A549 (cell line): Measurements from ENCODE around the gene CEBPG.

ENCODE experiments used
- CTCF ChIP-seq: fragments of >200 bp; sonication (Bioruptor Twin); formaldehyde crosslinking; IDR thresholded peaks from 3 replicates; pipeline ENCODE4 v1.5.1; 2016
- HMGXB4 ChIP-seq: fragments of 250-450 bp; sonication (Bioruptor Pico); IDR thresholded peaks from 2 replicates; pipeline ENCODE4 v1.5.0; 2021; ENCODE audit warnings: mild to moderate bottlenecking, moderate library complexity, borderline replicate concordance
- JUNB ChIP-seq: fragments of >200 bp; sonication (Bioruptor Twin); formaldehyde crosslinking; IDR thresholded peaks from 2 replicates; pipeline ENCODE4 v1.6.1; 2016
- MYC ChIP-seq: IDR thresholded peaks from 2 replicates; pipeline ENCODE4 v1.6.1; 2012; ENCODE audit warnings: mild to moderate bottlenecking, inconsistent platforms, low read length, improper control_type of control experiment, borderline replicate concordance
- POLR2A ChIP-seq: IDR thresholded peaks from 2 replicates; pipeline ENCODE4 v1.6.1; 2012; ENCODE audit warnings: mild to moderate bottlenecking, low read length
- POLR2AphosphoS2 ChIP-seq: conservative IDR thresholded peaks from 2 replicates; pipeline ENCODE4 v1.6.1; 2012; ENCODE audit warnings: low read length, improper control_type of control experiment, inconsistent platforms
- ZC3H11A ChIP-seq: fragments of 450-650 bp; IDR thresholded peaks from 2 replicates; pipeline ENCODE4 v1.6.1; 2014; ENCODE audit warnings: antibody characterized with exemption, mild to moderate bottlenecking
- ZFP36 ChIP-seq: fragments of 450-650 bp; IDR thresholded peaks from 2 replicates; pipeline ENCODE4 v1.6.1; 2014; ENCODE audit warnings: borderline replicate concordance; ENCODE audit not compliant: partially characterized antibody
- TF ChIP-seq, protein P1 (sequence below): IDR thresholded peaks from 2 replicates; pipeline ENCODE4 v1.6.1; 2012
- TF ChIP-seq, protein P2 (sequence below): fragments of 200-600 bp; sonication (generic); IDR thresholded peaks from 2 replicates; pipeline ENCODE4 v1.6.1; 2016; ENCODE audit warnings: antibody characterized with exemption, mild to moderate bottlenecking, moderate library complexity

- TF ChIP-seq, protein P1, sequence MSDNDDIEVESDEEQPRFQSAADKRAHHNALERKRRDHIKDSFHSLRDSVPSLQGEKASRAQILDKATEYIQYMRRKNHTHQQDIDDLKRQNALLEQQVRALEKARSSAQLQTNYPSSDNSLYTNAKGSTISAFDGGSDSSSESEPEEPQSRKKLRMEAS: no peak
- TF ChIP-seq CTCF (no peak), HMGXB4 (no peak), MYC (no peak), JUNB (no peak), ZC3H11A (no peak), POLR2A (no peak), POLR2AphosphoS2 (no peak), ZFP36 (no peak)
- TF ChIP-seq, protein P2, sequence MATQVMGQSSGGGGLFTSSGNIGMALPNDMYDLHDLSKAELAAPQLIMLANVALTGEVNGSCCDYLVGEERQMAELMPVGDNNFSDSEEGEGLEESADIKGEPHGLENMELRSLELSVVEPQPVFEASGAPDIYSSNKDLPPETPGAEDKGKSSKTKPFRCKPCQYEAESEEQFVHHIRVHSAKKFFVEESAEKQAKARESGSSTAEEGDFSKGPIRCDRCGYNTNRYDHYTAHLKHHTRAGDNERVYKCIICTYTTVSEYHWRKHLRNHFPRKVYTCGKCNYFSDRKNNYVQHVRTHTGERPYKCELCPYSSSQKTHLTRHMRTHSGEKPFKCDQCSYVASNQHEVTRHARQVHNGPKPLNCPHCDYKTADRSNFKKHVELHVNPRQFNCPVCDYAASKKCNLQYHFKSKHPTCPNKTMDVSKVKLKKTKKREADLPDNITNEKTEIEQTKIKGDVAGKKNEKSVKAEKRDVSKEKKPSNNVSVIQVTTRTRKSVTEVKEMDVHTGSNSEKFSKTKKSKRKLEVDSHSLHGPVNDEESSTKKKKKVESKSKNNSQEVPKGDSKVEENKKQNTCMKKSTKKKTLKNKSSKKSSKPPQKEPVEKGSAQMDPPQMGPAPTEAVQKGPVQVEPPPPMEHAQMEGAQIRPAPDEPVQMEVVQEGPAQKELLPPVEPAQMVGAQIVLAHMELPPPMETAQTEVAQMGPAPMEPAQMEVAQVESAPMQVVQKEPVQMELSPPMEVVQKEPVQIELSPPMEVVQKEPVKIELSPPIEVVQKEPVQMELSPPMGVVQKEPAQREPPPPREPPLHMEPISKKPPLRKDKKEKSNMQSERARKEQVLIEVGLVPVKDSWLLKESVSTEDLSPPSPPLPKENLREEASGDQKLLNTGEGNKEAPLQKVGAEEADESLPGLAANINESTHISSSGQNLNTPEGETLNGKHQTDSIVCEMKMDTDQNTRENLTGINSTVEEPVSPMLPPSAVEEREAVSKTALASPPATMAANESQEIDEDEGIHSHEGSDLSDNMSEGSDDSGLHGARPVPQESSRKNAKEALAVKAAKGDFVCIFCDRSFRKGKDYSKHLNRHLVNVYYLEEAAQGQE: no peak
These were observed 11.5 kb downstream of the CEBPG start for GRCh38 chr19:33384983-33385382.
